GM18517 (cell line): ENCODE measurements around the gene IL13RA2.

Experiments
- ATAC-seq: cut with Tn5 transposase; IDR thresholded peaks from one replicate; pipeline ENCODE4 v1.9.1; 2021; ENCODE audit warnings: mild to moderate bottlenecking, moderate library complexity; ENCODE audit not compliant: unreplicated experiment

IL13RA2 gene

GRCh38 chrX:114997779-114998178 lies 19.6 kb downstream of the IL13RA2 start:
- ATAC-seq, result no peak

- ATAC-seq, result no peak
These were observed 31.3 kb downstream of the IL13RA2 start for GRCh38 chrX:114985967-114986592.

DNA sequence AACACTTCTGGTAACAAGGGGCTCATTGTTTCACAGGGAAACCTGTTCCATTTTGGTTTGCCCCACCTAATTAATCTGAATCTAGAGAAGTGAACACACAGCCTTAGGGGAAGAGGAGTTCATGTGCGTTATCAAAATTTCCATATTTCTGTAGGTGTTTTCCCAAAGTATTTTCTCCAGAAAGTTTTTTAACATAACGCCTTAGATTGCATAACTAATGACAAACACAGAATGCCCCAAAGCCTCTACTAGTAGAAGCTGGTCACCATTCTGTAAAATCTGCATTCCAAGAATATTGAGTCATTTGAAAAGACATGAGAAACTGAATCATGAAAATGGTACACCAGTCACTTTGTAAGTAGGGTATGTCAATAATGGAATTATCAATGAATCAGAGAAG lies 41.1 kb downstream of the IL13RA2 start:
- no peak for ATAC-seq

- no peak for ATAC-seq
These were observed 44.4 kb downstream of the IL13RA2 start for GRCh38 chrX:114973013-114973412.

DNA sequence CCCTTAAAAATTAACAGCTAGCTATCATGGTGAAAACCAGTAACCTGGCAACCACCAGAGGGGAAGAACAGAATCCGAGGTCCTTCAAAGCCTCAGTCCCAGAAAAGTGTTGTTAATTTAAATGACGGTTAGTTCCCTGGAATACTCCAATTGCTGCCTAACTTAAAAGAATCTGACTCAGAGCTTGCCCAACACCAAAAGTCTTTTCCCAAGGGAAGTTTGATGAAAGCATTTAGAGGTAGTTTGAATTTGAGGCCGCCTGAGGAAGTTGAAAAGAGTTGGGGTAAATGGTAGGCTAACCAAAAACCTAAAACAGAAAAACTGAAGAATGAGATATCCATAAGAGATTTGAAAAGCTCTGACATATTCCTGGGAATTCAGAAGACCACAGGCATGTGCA lies 46.6 kb downstream of the IL13RA2 start:
- ATAC-seq, result no peak

DNA sequence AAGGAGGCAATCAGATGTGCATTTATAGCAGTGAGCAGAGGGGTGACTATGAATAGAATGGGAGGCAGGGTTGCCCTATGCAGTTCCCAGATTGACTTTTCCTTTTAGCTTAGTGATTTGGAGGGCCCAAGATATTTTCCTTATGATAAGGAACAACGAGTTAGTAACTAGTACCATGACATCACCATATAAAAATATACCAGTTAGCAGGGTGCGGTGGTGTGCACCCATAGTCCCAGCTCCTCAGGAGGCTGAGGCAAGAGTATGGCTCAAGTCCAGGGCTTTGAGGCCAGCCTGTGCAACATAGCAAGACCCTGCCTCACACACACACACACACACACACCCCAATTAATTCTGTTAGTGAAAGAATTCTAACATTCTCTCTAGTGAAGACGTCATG lies 53.0 kb downstream of the IL13RA2 start:
- no peak for ATAC-seq

- no peak for ATAC-seq
These were observed 55.2 kb downstream of the IL13RA2 start for GRCh38 chrX:114962209-114962608.

DNA sequence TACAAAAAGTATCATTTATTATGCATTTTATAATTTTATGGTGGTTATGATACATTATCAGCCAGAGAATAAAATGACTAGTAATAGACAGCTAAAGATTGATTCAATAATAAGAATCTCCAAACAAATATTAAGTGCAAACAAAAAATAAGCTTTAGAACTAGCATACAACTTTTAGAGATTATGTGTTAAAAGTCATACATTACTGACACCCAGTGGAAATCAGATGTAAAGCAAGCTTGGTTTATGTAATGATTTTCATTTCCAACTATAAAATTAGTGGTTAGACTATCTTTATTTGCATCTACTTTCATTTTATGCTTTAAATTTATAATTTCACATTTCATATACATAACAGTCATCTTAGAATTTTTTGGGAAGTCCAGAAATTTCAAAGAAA lies 57.7 kb downstream of the IL13RA2 start:
- ATAC-seq, result no peak
